Activated CD8-positive, alpha-beta memory T cell treated with anti-CD3 and anti-CD28 coated beads, Interleukin-2, amount 50 U/mL, for 24 hours (primary cell): ENCODE measurements around the gene RGS16.

Source experiments
- DNase-seq: peaks from one replicate; pipeline ENCODE4 v3.0.0-alpha.2; 2020; ENCODE audit errors: extremely low read depth

RGS16 gene

GRCh38 chr1:182584746-182585145, 19.4 kb downstream of the RGS16 start:
- DNase-seq, result no peak

GRCh38 chr1:182580736-182581135, 23.5 kb downstream of the RGS16 start:
- DNase-seq, result no peak

- no peak for DNase-seq
These were observed 28.5 kb downstream of the RGS16 start for GRCh38 chr1:182575540-182576149.

- DNase-seq, result no peak
These were observed 30.0 kb downstream of the RGS16 start for GRCh38 chr1:182574156-182574555.

GRCh38 chr1:182570611-182570970, 33.6 kb downstream of the RGS16 start:
- DNase-seq, result no peak

GRCh38 chr1:182569939-182570610, 34.1 kb downstream of the RGS16 start:
- no peak for DNase-seq

- DNase-seq, result no peak
These were observed 35.4 kb downstream of the RGS16 start for GRCh38 chr1:182568647-182569284.

- DNase-seq, result no peak
These were observed 36.6 kb downstream of the RGS16 start for GRCh38 chr1:182567629-182568028.

- no peak for DNase-seq
These were observed 38.7 kb downstream of the RGS16 start for GRCh38 chr1:182565537-182565936.

- DNase-seq, result no peak
These were observed 39.7 kb downstream of the RGS16 start for GRCh38 chr1:182564406-182565004.

- DNase-seq, result no peak
These were observed 41.1 kb downstream of the RGS16 start for GRCh38 chr1:182563095-182563494.

GRCh38 chr1:182561456-182561855, 42.7 kb downstream of the RGS16 start:
- DNase-seq, result no peak

GRCh38 chr1:182560392-182560984, 43.7 kb downstream of the RGS16 start:
- DNase-seq, result no peak

GRCh38 chr1:182556279-182556678, 47.9 kb downstream of the RGS16 start:
- DNase-seq, result no peak

- DNase-seq, result no peak
These were observed 48.7 kb downstream of the RGS16 start for GRCh38 chr1:182555493-182555892.

GRCh38 chr1:182552527-182552926, 51.7 kb downstream of the RGS16 start:
- no peak for DNase-seq

- no peak for DNase-seq
These were observed 54.4 kb downstream of the RGS16 start for GRCh38 chr1:182549811-182550210.

- no peak for DNase-seq
These were observed 54.8 kb downstream of the RGS16 start for GRCh38 chr1:182549346-182549745.
